Activated CD8-positive, alpha-beta T cell treated with anti-CD3 and anti-CD28 coated beads for 36 hours (primary cell): ENCODE measurements around the gene CABP5. TPM values are rescaled to one million over a fixed set of nuclear protein-coding genes. Genes with fewer than 3 reads are reported as not detected.

Experiments
- ATAC-seq: fragments of 200-7000 bp; cut with Tn5 transposase; one replicate; pipeline ENCODE4 v1.10.0; 2021; ENCODE audit warnings: mild to moderate bottlenecking, moderate library complexity
- CTCF ChIA-PET: fragments of 350-600 bp; sonication (Branson Sonifier 250); formaldehyde crosslinking; loops from one replicate; lab custom pipeline; 2021; ENCODE audit warnings: antibody characterized with exemption; lab: Charles Lee
- POLR2A ChIA-PET: fragments of 350-600 bp; sonication (Branson Sonifier 250); formaldehyde crosslinking; loops from one replicate; lab custom pipeline; 2021; ENCODE audit warnings: antibody characterized with exemption; lab: Charles Lee
- DNase-seq: peaks from one replicate; pipeline ENCODE4 v3.0.0-alpha.2; 2020
- H3K27ac Mint-ChIP-seq: one replicate; pipeline ENCODE4 v1.8.0; 2021; ENCODE audit warnings: mild to moderate bottlenecking, mixed read lengths
- H3K27me3 Mint-ChIP-seq: one replicate; pipeline ENCODE4 v1.8.0; 2021; ENCODE audit warnings: mixed read lengths
- H3K36me3 Mint-ChIP-seq: one replicate; pipeline ENCODE4 v1.8.0; 2021; ENCODE audit warnings: low read depth, mixed read lengths
- H3K4me1 Mint-ChIP-seq: one replicate; pipeline ENCODE4 v1.8.0; 2021; ENCODE audit warnings: low read depth, mixed read lengths
- H3K4me3 Mint-ChIP-seq: one replicate; pipeline ENCODE4 v1.8.0; 2021; ENCODE audit warnings: mild to moderate bottlenecking, moderate library complexity, mixed read lengths
- H3K9me3 Mint-ChIP-seq: one replicate; pipeline ENCODE4 v1.8.0; 2021; ENCODE audit warnings: mixed read lengths
- CTCF ChIP-seq: fragments of 200-600 bp; IDR thresholded peaks from one replicate; pipeline ENCODE4 v1.8.0; 2022; ENCODE audit warnings: antibody characterized with exemption, mild to moderate bottlenecking
- intact Hi-C: fragments of 100-400 bp; cut with micrococcal nuclease; formaldehyde crosslinking; loops from one replicate; pipeline ENCODE4 v1.10.0; 2022
- total RNA-seq, 2 experiments: library from RNA; stranded (reverse); gene quantifications; one replicate each; pipeline ENCODE4 v1.2.3, GENCODE V29; 2021

The CABP5 gene
- total RNA-seq, 2 experiments from 2014 or later, result not detected

- TF ChIP-seq CTCF, result no peak
- POLR2A ChIA-PET, result no interaction called here
- no peaks in the 10 kb centered on the region for H3K9me3 Mint-ChIP-seq
- no peaks in the 10 kb centered on the region for H3K36me3 Mint-ChIP-seq
- intact Hi-C loops, result no loop called here
- no peaks in the 10 kb centered on the region for H3K4me1 Mint-ChIP-seq
- no peaks in the 10 kb centered on the region for H3K27me3 Mint-ChIP-seq
- DNase-seq (no peak), ATAC-seq (no peak)
- H3K27ac Mint-ChIP-seq, result no peak overlapping the region
- CTCF ChIA-PET, result no interaction called here
- no peak overlapping the region for H3K4me3 Mint-ChIP-seq
Observed at GRCh38 chr19:48051335-48052033, 7.6 kb upstream of the CABP5 start.

- ATAC-seq, result no peak
- no peak for DNase-seq
- H3K9me3 Mint-ChIP-seq, result peaks cover 2% of the 10 kb centered on the region
- no peaks in the 10 kb centered on the region for H3K36me3 Mint-ChIP-seq
- H3K27ac Mint-ChIP-seq, result no peak overlapping the region
- H3K27me3 Mint-ChIP-seq, result peaks cover 23% of the 10 kb centered on the region
- H3K4me1 Mint-ChIP-seq, result no peaks in the 10 kb centered on the region
- intact Hi-C loops, result no loop called here
- H3K4me3 Mint-ChIP-seq, result no peak overlapping the region
- no peak for TF ChIP-seq CTCF
- ChIA-PET CTCF (no interaction called here), POLR2A (no interaction called here)
Observed at GRCh38 chr19:48044561-48044960, 682 bp upstream of the CABP5 start.

DNA sequence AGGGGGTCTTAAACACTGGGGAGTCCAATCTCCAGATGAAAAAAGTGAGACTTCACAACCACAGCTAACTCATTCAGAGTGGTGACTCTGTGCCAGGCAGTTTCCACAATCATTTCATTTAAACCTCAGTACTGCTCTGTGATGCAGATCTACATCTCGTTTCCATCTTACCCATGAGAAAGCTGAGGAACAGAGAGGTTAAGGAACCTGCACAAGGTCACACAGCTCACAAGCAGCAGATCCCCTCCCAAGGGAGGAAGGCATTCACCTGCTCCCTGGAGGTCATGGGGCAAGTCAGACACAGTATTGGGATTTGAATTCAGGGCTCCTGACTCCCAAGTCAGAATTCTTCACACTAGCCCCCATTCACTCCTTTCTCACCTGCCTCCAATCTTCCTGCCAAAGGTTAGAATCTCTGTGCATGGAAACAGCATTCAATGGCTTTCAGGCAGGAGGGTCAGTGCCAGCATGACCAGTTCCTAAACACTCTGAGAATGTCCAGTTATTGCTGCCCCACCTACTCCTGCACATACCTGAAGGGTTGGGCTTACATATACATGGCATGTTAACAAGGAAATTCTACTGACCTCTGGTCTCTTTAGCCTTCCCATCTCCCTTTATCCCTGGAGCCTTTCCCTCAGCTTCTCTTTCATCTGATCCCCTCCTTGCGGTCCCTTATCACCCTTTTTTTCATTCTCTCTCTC is 1.9 kb downstream of the CABP5 start:
- DNase-seq, result no peak
- Mint-ChIP-seq H3K27me3 (peaks cover 28% of the 10 kb centered on the region), H3K4me3 (no peak overlapping the region), H3K4me1 (no peaks in the 10 kb centered on the region), H3K9me3 (peaks cover 2% of the 10 kb centered on the region), H3K36me3 (no peaks in the 10 kb centered on the region), H3K27ac (no peak overlapping the region)
- TF ChIP-seq CTCF, result no peak
- ATAC-seq, result no peak
- ChIA-PET POLR2A (no interaction called here), CTCF (no interaction called here)
- intact Hi-C loops, result no loop called here

GRCh38 chr19:48036765-48037164 is 7.1 kb downstream of the CABP5 start:
- Mint-ChIP-seq H3K9me3 (peaks cover 7% of the 10 kb centered on the region), H3K4me3 (no peak overlapping the region), H3K27ac (no peak overlapping the region), H3K4me1 (no peaks in the 10 kb centered on the region), H3K36me3 (peaks cover 2% of the 10 kb centered on the region), H3K27me3 (peaks cover 25% of the 10 kb centered on the region)
- TF ChIP-seq CTCF, result no peak
- intact Hi-C loops, result no loop called here
- ATAC-seq, result no peak
- POLR2A ChIA-PET, result no interaction called here
- DNase-seq, result no peak
- CTCF ChIA-PET, result interaction anchor here (1.0 kb wide), 1 partner anchor 10 kb away, joined by 4 read pairs; no protein-coding TSS in a partner anchor

GRCh38 chr19:48033604-48034003 is 10.3 kb downstream of the CABP5 start:
- POLR2A ChIA-PET, result no interaction called here
- no peak for TF ChIP-seq CTCF
- CTCF ChIA-PET, result interaction anchor here (1.3 kb wide), 1 partner anchor 119 kb away, joined by 3 read pairs; no protein-coding TSS in a partner anchor
- Mint-ChIP-seq H3K27ac (no peak overlapping the region), H3K4me3 (no peak overlapping the region), H3K9me3 (peaks cover 7% of the 10 kb centered on the region), H3K4me1 (no peaks in the 10 kb centered on the region), H3K27me3 (peaks cover 10% of the 10 kb centered on the region), H3K36me3 (peaks cover 2% of the 10 kb centered on the region)
- DNase-seq, result no peak
- intact Hi-C loops, result no loop called here
- ATAC-seq, result no peak
